HEK293T (cell line): ENCODE data around the gene MS4A4A.

ENCODE experiments used
- ARNT ChIP-seq: fragments of 450-650 bp; IDR thresholded peaks from 2 replicates; pipeline ENCODE4 v1.6.1; 2017; ENCODE audit warnings: mild to moderate bottlenecking
- ELF4 ChIP-seq: fragments of 450-650 bp; IDR thresholded peaks from 2 replicates; pipeline ENCODE4 v1.6.1; 2017; ENCODE audit warnings: antibody characterized with exemption
- HDGF ChIP-seq: fragments of 450-650 bp; IDR thresholded peaks from 2 replicates; pipeline ENCODE4 v1.6.1; 2017; ENCODE audit warnings: antibody characterized with exemption, borderline replicate concordance

DNA sequence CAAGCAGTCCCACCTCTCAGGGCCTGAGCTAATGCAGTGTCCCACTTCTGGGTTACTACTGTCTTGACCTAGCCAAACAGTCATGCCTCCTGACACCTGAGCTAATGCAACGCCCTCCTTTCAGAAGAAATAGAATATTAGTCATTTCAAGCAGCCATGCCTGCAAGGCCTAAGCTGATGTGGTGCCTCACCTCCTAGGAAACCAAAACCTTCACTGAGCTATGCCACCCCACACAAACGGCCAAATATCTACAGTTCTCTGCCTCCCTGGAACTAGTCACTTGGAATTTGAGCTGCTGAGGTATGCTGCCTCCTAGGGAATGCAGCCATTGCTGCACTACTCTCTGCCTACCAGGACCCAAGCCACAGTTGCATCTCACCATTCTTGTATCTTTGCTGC lies 38.3 kb downstream of the MS4A4A start:
- no peak for TF ChIP-seq HDGF
- no peak for TF ChIP-seq ELF4
- TF ChIP-seq ARNT, result no peak
